Right lobe of liver (tissue), 4 donors: Measurements from ENCODE around the gene MACROD2.

Experiments
- CTCF ChIP-seq, 4 donors: fragments of 200-600 bp in 3 of 4; fragments of 450-650 bp in 1 of 4; IDR thresholded peaks; one replicate each; pipeline versions ENCODE4 v1.5.1 to v1.8.0; 2016 to 2022; ENCODE audit warnings: antibody characterized with exemption in 4 of 4, mild to moderate bottlenecking in 2 of 4
- POLR2A ChIP-seq: fragments of 450-650 bp; IDR thresholded peaks from one replicate; pipeline ENCODE4 v1.6.1; 2017; ENCODE audit warnings: antibody characterized with exemption, mild to moderate bottlenecking
- donor health status: DM: no; HTN: no; CAD: no.
- donor health status: DM: no; HTN: no; CAD: no.
- donor health status: DM: no; HTN: yes; CAD: no.

GRCh38 chr20:15807271-15807670 lies 1812.0 kb downstream of the MACROD2 start:
- TF ChIP-seq CTCF (IDR thresholded peaks at IDR 0.05) (no peak), POLR2A (no peak)
